ENCODE data around the gene TIFAB. TPM values are rescaled to one million over a fixed set of nuclear protein-coding genes. Genes with fewer than 3 reads are reported as not detected.

The TIFAB gene
- total RNA-seq, 2 donors from 2014 or later: 0.09 to 0.31 TPM

DNA sequence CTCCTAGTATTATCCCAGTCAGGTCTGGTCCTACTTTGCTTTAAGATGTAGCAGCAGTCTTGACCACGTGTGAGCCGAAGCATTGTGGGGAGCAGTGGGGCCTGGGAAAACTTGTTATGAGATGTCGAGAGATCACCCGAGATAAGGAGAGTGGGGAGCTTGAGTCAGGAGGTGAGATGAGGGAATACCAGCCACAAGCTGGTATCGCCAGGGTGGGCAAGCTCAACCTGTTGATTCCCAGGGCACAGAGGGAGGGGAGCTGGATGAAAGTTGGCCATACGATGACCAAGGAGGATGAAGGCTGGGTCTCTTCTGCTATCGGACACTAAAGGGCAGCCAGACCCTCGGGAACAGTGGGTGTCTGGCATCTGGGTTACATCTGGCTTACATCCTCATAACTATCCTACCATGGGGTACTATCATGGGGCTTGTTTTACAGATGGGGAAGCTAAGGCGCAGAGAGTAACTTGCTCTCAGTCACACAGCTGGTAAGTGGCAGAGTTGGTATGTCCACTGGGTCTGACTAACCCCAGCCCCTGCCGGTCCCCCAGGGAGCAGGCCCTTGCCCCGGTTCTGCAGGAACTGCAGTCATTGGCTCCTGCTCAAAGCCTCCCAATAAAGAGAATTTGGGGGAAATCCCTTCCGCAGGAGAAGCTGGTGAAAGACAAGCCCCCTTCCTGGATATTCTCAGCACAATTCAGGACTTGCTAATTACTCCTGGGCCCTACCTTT is 13.4 kb upstream of the TIFAB start:
- no peak for ATAC-seq
- intact Hi-C loops (cut with DNase I, micrococcal nuclease): loop anchor here in 1 of 2 donors (5.0 kb wide), 1 partner anchor 87 kb away; no protein-coding TSS in a partner anchor
- DNase-seq: peak in 1 of 2 donors; percentile 5

DNA sequence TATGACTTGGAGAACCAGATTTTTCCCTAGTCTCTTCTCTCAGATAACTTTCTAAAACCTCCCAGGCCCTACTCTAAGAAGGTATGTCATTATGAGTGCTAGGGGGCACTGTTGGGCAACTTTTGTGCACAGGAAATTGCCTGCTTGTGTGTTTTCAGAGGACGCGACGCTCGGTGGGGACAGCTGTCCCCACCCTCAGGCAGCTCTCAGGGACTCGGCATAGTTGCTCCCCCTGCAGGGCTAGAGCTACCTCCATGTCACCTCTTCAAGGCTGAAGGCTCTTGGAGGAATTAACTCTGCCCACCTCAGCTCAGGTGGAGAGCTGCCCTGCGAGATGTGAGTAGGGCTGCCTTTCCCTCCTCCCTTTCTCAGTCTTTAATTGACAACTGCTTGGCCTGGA is 10.2 kb upstream of the TIFAB start:
- intact Hi-C loops (cut with DNase I, micrococcal nuclease): loop anchor here in 1 of 2 donors (5.0 kb wide), 1 partner anchor 90 kb away; no protein-coding TSS in a partner anchor
- DNase-seq (peak in 1 of 2 donors; percentile 42), ATAC-seq (peak; percentile 44)

DNA sequence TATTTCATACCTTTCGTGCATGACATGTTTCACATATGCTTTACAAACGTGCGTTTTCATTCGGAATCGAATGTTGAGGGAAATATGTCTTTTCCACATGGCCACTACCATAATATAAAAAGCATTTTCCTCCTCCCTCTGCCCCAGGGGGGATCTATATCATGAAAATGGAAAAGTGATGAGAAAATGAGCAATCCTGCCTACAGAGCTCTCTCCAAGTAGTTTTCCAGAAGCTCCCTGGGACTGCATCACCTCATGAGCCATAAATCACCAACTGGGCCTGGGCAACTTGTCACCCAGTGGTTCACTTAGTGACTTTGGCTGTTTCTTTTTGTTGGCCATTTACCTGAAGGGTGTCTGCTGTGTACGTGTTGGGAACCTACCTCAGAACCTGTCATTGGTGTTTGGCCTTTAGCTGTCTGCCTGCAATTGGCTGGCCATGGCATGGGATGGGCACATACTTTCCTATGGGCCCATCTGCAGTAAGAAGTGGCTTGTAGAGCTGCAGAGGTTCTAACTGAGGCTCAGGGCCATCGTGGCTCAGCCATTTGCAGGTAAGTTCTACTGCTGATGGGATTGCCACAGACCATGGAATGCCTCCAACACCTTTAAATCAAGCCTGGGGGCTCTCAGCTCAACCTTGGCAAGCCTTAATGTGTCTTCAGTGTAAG is 9.5 kb upstream of the TIFAB start:
- DNase-seq (no peak), ATAC-seq (no peak)
- intact Hi-C loops (cut with DNase I, micrococcal nuclease): loop anchor here in 1 of 2 donors (5.0 kb wide), 1 partner anchor 91 kb away; no protein-coding TSS in a partner anchor

DNA sequence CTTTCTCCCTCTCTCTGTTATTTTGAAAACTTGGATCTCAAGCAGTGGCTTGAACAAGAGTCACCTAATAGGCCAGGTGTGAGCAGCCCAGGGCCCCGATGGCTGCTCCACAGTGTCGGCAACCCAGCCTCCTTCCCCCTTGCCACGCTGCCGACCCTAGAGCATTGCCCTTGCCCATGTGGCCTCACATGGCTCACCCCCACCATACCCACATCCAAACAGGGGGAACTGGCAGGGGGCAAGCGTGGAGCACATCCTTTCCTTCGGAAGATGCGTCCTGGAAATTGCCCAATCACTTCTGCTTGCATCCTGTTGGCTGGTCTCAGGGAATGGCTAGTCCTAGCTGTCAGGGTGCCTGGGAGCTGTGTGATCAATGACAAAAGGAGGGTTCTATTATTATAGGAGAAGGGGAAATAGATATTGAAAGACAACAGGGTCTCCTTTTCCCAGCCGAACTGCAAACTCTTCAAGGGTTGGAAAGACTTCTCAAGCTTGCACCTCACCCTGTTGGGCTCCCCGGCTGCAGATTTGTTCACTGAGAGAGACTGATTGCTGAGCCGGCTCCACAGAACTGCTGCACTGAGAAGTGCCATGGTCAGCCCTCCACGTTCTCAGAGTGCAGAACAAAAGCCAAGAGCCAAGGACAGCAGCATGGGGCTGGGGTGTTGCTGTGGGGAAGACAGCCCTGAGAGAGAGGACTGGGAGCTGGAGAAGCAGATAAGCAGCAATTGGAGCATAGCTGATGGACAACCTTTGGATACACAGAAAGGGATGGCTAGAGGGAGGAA is 8.3 kb upstream of the TIFAB start:
- no peak for DNase-seq
- ATAC-seq: no peak
- intact Hi-C loops (cut with DNase I, micrococcal nuclease): loop anchor here in 1 of 2 donors (5.0 kb wide), 1 partner anchor 92 kb away; no protein-coding TSS in a partner anchor

DNA sequence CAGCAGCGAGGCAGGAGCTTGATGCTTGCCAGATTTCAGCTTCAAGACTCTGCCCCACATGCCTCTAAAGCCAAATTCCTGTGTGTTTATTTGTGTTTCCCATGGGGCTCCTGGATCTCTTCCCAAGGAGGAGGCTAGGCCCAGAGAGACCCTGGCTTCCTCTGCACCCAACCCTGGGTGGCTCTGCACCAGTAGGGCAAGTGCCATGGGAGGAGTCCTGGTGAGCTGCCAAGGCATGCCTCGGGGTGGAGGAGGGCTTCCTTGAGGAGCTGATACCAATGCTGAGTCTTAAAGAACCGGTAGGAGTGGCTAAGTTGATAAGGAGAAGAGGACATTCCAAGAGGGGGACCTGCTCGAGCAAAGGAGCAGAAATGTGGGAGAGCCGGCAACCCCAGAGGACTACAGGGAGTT is 6.8 kb upstream of the TIFAB start:
- ATAC-seq (peak; percentile 90), DNase-seq (peak; percentile 72 to 82)
- intact Hi-C loops (cut with DNase I, micrococcal nuclease): no loop called here

DNA sequence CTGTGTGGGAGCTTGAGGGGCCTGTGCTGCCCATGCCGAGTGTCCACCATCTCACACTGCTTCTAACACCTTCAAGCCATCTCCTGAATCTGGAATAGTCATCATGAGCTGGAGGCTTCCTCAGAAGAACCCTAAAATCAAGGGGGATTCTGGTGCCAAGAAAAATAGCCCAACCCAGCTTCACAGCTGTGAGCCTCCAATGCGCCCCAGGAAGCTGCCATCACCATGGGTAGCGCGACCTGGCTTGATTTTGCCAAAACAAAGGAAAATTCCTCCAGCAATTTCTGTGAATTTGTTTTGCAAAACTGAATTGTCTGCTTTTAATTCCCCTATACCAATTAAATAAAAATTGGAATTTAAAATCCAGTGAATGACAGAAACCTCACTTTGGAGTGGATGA is 6.2 kb upstream of the TIFAB start:
- DNase-seq: no peak
- intact Hi-C loops (cut with DNase I, micrococcal nuclease): no loop called here
- no peak for ATAC-seq

DNA sequence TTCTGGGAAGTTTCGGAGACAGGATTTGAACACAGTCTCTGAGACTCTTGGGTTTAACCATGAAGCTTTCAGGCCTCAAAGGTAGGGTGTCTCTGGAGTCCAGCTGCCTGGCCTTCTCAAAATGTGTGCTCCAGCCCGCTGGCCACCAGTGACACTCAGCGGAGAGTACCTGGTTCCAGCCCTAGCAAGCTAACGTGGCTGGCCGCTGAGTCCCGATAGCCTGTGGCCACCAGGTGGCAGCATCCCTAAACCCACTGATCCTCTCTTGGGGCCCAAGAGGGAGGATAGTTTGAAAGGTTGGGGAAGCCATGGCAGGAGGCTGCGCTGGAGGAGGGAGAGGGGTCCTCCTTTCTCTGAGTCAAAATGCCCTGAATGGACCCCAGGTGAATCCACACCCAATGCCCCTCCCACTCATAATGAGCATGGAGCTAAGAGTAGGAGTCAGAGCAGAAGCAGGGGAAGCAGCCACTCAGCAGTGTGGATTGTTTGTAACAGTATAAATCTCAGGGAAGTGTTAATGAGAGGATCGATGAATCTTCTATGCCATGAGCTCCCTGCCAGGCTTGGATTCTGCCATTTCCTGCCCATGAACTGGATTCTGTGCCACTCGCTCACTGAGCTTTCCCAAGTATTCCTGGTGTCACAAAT is 5.4 kb upstream of the TIFAB start:
- ATAC-seq (peak; percentile 71), DNase-seq (peak; percentile 43 to 79)
- intact Hi-C loops (cut with DNase I, micrococcal nuclease): no loop called here

DNA sequence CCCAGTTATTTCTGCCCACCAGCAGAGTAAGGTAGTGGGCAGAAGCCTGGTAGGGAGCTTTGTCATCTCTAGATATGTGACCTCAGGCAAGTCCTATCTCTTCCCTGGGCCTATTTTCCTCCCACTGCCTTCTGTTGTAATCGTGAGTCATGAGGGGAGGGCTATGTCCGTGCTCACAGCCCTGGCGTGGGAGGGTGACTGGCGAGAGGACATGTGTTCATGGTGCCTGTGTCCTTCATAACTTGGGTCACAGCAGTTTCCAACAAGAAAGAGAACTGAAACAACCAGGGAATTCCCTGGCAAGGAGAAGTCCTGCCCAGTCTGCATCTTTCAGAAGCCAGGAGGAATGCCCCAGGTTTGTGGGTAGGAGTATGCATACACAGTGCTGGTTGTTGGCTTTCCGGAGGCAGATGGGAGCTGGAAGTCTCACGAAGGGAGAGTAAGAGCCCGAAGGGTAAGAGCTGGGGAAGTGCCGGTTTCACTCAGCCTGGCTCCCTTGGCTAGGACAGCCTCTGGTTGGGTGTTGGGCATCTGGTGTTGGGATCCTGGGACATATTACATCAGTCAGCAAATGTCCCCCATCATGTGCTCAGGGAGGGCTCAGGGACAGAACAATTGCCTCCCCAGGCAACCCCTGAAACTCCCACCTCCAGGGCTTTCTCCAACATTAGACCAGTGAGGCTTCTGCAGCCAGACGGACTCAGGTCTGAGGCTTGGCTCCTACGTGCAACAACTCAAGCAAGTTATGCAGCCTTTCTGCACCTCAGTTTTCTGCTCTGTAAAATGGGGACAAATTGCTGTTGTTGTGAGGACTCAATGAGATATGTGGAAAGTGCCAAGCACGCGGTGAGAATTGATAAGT is 4.3 kb upstream of the TIFAB start:
- intact Hi-C loops (cut with DNase I, micrococcal nuclease): no loop called here

DNA sequence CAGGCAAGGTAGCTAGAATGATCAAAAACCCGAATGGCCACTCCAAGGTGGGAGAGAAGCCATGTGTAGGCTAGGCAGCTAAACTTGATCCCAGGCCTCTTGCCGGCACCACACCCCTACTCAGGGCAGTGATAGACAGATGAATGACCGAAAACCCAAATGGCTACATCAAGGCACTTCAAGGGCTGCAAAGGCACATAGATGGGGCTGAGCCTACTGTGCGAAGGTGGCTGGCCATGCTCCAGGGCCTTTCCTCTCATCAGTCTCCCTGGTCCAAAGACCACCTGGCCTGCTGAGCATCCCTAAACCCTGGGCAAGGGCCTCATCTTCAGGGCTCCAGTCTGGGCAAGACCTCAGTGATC is 3.7 kb upstream of the TIFAB start:
- intact Hi-C loops (cut with DNase I, micrococcal nuclease): no loop called here
- DNase-seq (no peak), ATAC-seq (no peak)

More for the DNA sequence above, 4.3 kb upstream of the TIFAB start:
- ATAC-seq: no peak
- DNase-seq: peak in 1 of 2 donors; percentile 51

DNA sequence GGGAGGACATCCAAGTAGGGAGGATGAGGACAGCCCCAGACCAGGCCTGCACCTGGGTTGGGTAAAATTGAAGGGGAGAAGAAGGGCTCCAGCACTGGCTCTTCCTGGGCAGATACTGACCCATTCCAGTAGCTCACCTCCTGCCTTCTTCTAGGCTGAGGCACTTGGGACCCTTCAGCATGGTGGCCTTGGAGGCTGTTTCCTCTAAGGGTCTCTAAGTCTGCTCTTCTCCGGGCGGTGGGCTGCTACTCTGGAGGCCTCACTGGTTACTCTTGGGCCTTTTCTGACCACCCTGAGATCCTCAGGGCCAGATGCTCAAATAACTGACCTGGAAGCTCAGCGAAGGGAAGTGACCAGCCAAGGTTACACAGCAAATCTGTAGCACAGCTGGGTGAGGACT is 2.8 kb upstream of the TIFAB start:
- no peak for ATAC-seq
- intact Hi-C loops (cut with DNase I, micrococcal nuclease): no loop called here
- DNase-seq: no peak

DNA sequence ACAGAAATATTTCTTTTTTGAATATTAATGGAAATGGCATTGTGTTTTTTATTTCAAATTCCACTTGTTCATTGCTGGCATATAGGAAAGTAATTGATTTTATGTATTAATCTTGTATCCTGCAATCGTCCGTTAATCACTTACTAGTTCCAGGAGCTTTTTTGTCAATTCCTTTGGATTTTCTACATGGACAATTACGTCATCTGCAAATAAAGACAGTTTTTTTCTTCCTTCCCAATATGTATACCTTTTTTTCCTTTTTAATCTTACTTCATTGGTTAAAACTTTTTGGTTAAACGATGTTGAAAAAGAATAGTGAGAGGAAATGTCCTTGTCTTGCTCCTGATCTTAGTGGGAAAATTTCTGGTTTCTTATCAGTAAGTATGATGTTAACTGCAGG is 1.5 kb upstream of the TIFAB start:
- DNase-seq: no peak
- intact Hi-C loops (cut with DNase I, micrococcal nuclease): no loop called here
- no peak for ATAC-seq

DNA sequence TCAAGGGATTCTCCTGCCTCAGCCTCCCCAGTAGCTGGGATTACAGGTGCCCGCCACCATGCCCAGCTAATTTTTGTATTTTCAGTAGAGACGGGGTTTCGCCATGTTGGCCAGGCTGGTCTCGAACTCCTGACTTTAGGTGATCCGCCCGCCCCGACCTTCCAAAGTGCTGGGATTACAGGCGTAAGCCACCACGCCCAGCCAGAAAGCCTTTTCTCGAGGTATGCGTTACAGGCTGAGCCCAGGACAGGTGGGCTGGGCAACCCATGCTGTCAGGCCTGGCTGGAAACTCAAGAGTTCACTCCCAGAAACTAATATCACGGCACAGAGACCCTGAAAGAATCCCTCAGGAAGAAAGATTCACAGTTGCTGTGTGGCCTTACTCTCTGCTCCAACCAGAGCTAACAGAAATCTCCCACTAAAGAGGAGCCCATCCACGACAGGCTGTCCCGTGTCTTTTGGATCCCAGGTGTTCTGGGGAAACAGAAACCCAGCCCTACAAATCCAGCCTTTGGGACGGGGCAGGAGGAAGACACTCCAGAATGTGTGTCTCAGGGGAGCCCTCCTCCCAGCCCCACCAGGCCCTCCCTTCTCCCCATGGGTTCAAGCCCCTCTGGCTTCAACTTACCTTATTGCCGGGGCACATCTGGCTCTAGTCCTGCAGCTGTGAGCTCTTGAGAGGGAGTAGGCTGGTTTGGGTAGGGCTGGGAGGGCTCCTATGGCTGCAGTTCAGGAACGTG is 400 bp downstream of the TIFAB start:
- intact Hi-C loops (cut with DNase I, micrococcal nuclease): no loop called here
- ATAC-seq (no peak), DNase-seq (peak in 1 of 2 donors; percentile 8)

DNA sequence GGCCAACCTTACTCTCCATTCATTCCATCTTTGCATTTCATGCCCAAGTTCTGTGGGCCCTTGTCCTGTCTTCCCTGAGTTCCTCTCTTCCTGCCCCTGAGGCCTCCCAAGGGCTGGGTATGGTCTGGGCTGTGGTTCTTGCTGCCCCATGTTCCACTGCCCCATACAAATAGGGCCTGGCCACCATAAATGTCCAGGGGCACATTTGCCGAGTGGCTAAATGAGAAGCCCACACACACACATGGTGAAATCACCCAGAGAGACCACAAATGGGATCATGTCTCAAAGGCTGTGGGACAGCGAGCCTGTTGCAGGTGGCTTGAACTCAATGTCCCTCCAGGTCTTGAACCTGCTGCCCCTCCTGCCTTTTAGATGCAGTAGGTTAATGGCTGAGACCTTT is 1.2 kb downstream of the TIFAB start:
- intact Hi-C loops (cut with DNase I, micrococcal nuclease): no loop called here
- DNase-seq: peak in 1 of 2 donors; percentile 22
- ATAC-seq: no peak

DNA sequence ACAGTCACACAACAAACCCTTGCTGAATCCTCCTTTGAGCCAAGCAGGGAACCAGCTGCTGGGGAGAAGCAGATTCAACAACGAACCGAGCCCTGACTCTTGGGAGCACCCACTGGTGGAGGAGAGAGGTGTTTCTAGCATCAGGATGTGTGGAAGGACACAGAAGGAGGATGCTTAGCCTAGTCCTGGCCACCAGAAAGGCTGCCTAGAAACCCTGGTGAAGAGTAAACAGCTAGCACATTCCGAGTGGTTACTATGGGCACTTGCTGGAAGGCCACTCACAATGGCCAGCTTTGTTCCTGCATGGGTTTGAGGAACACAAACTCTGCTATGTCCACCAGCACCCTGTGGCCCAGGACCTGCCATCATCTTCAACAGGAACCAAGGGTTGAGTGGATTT is 1.8 kb downstream of the TIFAB start:
- ATAC-seq (no peak), DNase-seq (peak in 1 of 2 donors; percentile 11)
- intact Hi-C loops (cut with DNase I, micrococcal nuclease): no loop called here

DNA sequence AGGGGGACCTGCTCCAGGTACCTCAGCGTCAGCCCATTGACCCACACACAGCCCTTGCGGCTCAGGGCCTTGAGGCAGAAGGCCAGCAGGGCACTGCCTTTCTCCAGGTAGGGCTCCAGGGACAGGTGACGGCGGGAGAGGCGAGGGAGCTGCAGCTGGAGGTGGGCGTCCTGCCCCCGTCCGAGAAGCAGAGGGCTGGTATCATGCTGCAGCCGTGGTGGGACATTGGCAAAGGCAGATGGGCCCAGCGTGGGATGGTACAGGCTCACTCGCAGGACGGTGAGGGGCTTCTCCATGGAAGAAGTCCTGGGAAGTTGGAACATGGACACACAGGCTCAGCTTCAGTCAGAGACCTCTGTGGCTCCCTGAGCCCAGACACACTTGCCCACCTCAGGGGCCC is 2.5 kb downstream of the TIFAB start:
- intact Hi-C loops (cut with DNase I, micrococcal nuclease): no loop called here
- peak in 1 of 2 donors; percentile 19 for DNase-seq
- no peak for ATAC-seq

DNA sequence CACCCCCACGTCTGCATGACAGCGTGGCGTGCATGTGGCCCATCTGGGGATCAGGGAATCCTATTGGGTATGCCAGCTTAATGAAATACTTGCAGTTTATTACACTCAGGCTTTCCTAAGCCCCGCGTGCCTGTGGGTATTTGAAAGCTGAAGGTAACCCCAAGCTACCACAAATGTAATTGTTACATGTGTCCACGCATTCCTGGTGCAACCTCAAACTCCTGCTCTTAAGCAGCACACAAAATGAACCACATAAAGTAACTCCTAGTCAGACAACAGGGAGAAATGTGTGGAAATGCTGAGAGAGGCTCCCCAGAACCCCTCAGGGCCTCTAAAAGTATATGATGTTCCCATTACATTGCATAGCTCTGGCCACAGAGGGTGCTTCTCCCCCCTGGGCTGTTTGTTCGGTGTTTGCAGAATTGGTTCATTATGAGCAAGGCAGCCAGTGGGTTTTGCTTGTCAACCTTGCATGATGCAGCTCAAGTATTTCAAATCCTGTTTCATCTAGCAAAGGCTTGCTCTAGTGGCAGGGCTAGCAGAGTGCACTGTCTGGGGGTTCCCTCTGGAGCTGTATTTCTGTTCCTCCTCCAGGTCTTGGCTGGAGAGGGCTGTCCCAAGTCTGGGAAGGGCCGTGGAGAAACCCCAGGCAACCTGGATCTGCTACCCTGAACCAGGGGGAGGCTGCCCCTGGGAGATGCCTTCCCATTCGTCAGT is 3.2 kb downstream of the TIFAB start:
- intact Hi-C loops (cut with DNase I, micrococcal nuclease): no loop called here
- no peak for ATAC-seq
- DNase-seq: no peak

Measured in left colon (tissue), 2 donors.